Measurements from ENCODE around the gene KRTAP19-7.

KRTAP19-7 gene
- total RNA-seq = 0 reads per million in 2 donors

- no peak for DNase-seq
Observed at GRCh38 chr21:30561264-30561895, at the start of gene KRTAP19-7. KRTAP19-7 (minus strand) TSS chr21:30561314; CDS start chr21:30561289, 25 bp downstream.

- DNase-seq = no peak
Observed at GRCh38 chr21:30605968-30606367, 44.9 kb upstream of the KRTAP19-7 start.

GRCh38 chr21:30600787-30601186, 39.7 kb upstream of the KRTAP19-7 start, which contains the start of gene KRTAP22-1:
KRTAP22-1 (plus strand) TSS chr21:30601087.
- DNase-seq = no peak

- no peak for DNase-seq
Observed at GRCh38 chr21:30598802-30599201, 37.7 kb upstream of the KRTAP19-7 start, which contains the start of gene KRTAP6-2. KRTAP6-2 (minus strand) TSS chr21:30598902; CDS start chr21:30598874, 28 bp downstream.

GRCh38 chr21:30592140-30592539, 31.0 kb upstream of the KRTAP19-7 start, which contains the start of gene KRTAP6-3:
KRTAP6-3 (plus strand) TSS chr21:30592440; CDS start chr21:30592446, 6 bp downstream.
- no peak for DNase-seq

GRCh38 chr21:30590297-30590696, 29.2 kb upstream of the KRTAP19-7 start, which contains the start of gene KRTAP22-2:
KRTAP22-2 (minus strand) TSS chr21:30590397.
- no peak for DNase-seq

GRCh38 chr21:30582870-30583269, 21.8 kb upstream of the KRTAP19-7 start:
- no peak for DNase-seq

GRCh38 chr21:30580132-30580531, 19.0 kb upstream of the KRTAP19-7 start:
- no peak for DNase-seq

GRCh38 chr21:30579346-30579745, 18.2 kb upstream of the KRTAP19-7 start:
- no peak for DNase-seq

- DNase-seq = no peak
Observed at GRCh38 chr21:30577766-30578165, 16.7 kb upstream of the KRTAP19-7 start.

- no peak for DNase-seq
Observed at GRCh38 chr21:30567617-30568016, 6.5 kb upstream of the KRTAP19-7 start.

- DNase-seq = no peak
Observed at GRCh38 chr21:30563630-30564029, 2.5 kb upstream of the KRTAP19-7 start.

GRCh38 chr21:30563072-30563471, 2.0 kb upstream of the KRTAP19-7 start:
- DNase-seq = no peak

GRCh38 chr21:30561957-30562356, 843 bp upstream of the KRTAP19-7 start:
- DNase-seq = no peak

- DNase-seq = no peak
Observed at GRCh38 chr21:30555095-30555494, 6.0 kb downstream of the KRTAP19-7 start.

- no peak for DNase-seq
Observed at GRCh38 chr21:30552782-30553181, 8.3 kb downstream of the KRTAP19-7 start.

- no peak for DNase-seq
Observed at GRCh38 chr21:30541764-30542163, 19.4 kb downstream of the KRTAP19-7 start, which contains the start of gene KRTAP19-6. KRTAP19-6 (minus strand) TSS chr21:30541864; CDS start chr21:30541833, 31 bp downstream.

GRCh38 chr21:30518876-30519275, 42.2 kb downstream of the KRTAP19-7 start:
- no peak for DNase-seq

- DNase-seq = no peak
Observed at GRCh38 chr21:30515681-30516080, 45.4 kb downstream of the KRTAP19-7 start.
